NCI-H1105 treated with DMSO at 0.1 percent for 48 hours (cell line): ENCODE data around the gene FAM107B.

Experiments used
- DNase-seq: peaks from one replicate; lab custom pipeline; 2025; lab: John Stamatoyannopoulos, UW

FAM107B gene

GRCh38 chr10:14776546-14776945, 1.8 kb upstream of the FAM107B start:
- no peak for DNase-seq

DNA sequence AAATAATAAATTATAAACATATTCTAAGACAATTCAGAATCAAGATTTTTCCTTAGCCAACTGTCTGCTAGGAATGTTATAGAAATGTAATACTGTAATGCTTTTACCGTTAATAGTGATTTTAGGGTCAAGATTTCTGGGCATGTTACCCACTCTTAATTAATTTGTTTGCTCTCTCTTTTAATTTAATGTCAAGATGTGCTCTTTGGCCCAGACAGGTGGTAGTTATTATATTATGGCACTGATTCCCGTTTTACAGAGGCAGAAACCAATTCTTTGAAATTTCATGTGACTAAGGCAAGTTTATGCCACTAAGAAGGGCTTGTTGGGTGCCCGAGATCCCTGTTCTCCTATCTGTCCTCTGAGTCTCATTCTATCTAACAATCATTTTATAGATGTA, 959 bp upstream of the FAM107B start:
- peak; percentile 21 for DNase-seq

GRCh38 chr10:14774214-14774580, 500 bp downstream of the FAM107B start:
- no peak for DNase-seq

- no peak for DNase-seq
Observed at GRCh38 chr10:14773551-14774213, 1.0 kb downstream of the FAM107B start.

- no peak for DNase-seq
Observed at GRCh38 chr10:14772399-14772798, 2.3 kb downstream of the FAM107B start.

DNA sequence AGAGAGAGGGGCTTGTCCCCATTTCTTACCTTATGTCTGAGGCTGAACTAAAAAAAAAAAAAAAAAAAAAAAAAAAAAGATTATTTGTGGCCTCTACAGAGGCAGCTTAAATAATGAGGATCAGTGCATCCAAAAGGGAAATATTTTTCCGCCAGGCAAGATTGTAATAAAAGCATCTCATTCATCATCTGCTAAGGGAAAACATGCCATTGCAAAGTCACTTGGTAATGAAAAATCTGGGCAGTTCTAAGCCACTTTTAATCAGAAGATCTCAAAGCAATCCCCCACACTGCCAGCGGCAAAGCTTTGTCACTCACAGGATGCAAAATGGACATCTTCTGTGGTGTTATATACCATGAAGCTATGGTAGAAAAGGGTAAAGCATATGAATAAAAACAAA, 3.8 kb downstream of the FAM107B start:
- no peak for DNase-seq

DNA sequence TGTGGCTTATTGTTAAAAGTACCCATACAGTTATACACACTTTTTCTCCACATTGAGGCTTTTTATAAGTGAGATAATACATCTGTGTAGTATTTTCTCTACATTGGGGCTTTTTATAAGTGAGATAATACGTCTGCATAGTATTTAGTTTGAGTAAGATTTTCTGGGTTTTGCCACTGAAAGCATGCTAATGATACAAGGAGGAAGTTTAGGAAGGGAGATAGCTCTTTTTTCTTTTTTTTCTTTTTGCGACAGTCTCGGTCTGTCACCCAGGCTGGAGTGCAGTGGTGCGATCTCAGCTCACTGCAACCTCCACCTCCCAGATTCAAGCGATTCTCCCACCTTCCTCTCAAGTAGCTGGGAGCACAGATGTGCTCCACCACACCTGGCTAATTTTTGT, 13.3 kb downstream of the FAM107B start:
- no peak for DNase-seq

DNA sequence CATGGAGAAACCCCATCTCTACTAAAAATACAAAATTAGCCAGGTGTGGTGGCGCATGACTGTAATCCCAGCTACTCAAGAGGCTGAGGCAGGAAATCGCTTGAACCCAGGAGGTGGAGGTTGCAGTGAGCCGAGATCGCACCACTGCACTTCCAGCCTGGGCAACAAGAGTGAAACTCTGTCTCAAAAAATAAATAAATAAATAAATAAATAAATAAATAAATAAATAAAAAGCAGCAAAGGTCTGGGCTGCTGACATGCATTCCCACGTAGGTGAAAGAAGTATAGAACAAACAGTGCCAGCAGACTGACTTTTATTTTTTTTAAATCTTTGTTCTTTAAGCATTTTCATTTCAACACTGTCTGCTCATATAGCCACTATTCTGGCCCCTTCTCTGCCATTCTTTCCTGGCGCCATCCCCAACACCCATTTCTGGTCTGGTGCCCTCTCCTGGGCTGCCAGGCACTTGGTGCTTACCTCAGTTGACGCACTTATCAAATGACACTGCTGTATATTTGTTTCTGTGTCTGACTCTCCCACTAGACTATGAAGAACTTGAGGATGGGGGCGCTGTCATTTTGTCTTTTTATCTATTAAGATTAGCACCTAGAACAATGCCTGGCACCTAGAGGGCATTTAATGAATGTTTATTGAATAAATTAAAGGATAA, 15.6 kb downstream of the FAM107B start:
- no peak for DNase-seq

GRCh38 chr10:14758451-14758850, 16.2 kb downstream of the FAM107B start:
- no peak for DNase-seq

GRCh38 chr10:14757986-14758385, 16.7 kb downstream of the FAM107B start:
- no peak for DNase-seq

DNA sequence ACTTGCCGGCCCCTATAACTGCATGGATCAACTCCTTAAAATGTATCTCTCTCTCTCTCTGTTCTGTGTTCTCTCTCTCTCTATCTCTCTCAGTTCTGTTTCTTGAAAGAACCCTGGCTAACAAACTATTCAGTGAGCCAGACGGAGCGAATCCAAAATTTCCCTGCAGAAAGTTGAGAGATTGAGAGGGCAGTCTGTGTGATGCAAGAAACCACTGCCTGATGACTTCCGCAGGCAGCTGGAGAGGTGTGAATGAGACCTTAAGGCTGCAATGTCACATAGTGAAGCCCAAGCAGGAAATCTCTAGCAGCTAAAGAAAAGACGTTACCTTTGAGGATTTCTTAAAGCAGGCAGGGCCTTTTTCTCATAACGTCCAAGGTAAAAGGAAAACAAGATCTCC, 17.3 kb downstream of the FAM107B start:
- no peak for DNase-seq

DNA sequence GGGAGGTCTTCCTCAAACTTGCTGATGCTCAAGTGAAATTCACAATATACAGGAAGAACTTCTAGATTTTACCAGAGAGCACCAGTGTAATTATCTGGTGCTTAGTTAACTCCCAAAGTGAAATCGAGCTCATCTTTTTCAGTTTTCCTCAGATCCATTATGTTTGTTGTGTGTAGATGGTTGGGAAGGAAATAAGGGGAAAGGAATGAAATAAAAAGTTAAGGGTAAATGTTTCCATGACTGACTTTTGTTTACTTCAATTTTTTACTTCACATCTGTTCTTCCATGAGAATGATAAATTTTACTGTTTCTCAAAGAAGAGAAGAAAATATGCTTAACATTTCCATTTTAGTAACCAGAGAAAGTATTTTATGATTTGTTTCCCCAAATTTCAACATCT, 21.3 kb downstream of the FAM107B start:
- no peak for DNase-seq

DNA sequence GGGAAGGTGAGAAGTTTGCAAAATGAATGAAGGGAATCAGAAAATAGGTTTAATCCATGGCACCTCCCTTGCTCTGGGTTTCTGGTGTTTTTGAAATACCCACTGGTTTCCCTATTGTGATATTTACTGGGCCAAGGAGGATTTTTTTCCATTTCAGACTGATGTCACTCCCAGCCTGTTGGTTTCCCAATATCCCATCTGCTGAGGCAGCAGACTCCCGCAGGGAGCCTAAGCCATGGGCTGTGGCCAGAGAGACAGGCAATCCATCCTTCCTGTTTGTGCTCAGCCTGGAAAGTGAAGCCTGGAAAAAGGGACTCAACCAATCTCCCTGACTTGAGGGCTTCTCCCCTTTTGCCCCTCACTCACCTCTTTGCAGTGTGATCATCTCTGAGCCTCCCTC, 22.8 kb downstream of the FAM107B start:
- DNase-seq: no peak

GRCh38 chr10:14751014-14751896, 23.4 kb downstream of the FAM107B start:
- DNase-seq: no peak

DNA sequence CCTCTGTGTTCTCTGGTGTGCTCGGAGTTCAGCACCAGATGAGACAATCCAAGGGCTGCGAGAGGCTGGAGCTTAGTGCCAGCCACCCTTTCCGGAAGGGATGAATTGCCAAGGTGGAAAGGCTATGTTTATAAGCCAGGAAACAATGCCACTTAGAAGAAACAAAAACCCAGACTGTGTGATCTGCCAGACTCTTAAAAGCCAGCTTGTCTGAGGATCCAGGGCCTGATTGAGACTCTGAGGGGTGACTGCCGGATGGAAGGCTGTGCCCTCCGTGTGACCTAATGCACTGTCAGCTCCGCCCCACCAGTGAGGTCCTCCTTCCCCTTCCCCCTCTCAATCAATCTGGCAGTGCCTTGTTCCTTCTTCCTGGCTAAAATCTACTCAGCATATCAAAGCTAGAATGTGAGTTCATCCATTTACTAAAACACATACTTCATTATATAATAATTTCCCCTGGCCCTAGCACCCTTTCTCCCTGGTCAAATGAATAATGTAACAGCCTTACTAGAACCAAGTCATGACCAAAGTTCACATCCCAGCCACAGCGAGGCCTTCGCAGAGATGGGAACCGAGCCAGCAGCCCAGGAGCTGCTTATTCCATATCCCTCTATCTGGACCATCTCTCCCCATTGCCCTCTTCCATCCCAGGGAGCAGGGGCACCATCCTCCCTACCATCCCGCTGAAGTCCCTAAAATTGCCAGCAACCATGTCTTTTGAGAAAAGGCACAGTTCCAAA, 25.5 kb downstream of the FAM107B start:
- no peak for DNase-seq

GRCh38 chr10:14748441-14748840, 26.3 kb downstream of the FAM107B start:
- DNase-seq: no peak

DNA sequence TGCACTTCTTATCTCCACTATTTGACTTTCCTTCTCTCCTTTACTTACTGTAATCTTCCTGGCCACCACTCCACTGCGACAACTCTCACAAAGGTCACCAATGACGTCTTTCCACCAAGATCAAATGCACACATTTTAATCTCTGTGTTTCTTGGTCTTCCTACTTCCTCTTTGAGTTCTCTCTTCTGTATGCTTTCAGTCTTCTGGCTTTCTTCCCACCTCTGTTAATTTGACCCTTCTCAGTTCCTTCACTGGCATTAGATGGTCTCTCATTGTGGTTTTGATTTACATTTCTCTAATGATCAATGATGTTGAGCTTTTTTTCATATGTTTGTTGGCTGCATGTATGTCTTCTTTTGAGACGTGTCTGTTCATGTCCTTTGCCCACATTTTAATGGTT, 31.9 kb downstream of the FAM107B start:
- no peak for DNase-seq

DNA sequence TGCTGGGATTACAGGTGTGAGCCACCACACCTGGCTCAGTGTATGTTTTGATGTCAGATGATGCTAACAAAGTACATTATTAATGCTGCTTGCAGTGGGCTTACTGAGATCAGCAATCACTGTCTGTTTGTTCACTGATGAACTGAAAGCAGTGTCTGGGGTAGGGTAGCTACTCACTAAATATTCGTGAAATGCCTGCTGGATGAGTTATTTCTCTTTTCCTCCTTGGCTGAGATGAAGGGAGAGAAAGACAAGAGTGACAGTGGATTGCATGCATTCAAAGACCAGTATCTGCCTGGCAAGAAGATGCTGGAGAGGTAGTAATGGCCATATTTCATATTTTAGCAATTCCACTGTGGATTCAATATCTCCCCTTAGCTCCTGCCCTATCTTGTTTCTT, 32.3 kb downstream of the FAM107B start:
- no peak for DNase-seq

DNA sequence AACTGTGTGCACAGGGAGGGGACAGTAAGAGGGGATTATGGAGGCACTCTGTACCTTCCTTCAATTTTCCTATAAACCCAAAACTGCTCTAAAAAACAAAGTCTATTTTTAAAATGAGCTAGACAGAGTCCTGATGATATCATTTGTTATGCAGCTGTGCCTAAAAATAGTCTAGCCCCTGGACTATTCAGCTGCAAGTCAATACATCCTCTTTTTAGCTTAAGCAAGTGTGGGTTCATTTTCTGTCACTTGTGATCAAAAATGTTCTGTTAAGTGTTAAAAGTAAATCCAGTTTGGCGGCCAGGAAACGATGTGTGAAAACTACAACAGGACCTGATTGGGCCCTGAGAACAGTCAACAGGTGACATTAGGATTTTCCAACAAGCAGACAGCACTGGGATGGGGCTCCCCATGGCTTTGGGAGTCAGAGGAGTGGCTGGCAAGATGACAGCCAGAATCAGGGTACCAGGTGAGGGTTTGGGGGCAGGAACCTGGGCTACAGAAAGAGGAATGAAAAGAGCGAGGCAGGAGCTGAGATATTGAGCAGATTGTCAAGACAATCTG, 33.9 kb downstream of the FAM107B start:
- no peak for DNase-seq

- no peak for DNase-seq
Observed at GRCh38 chr10:14737808-14738545, 36.7 kb downstream of the FAM107B start.

GRCh38 chr10:14736600-14737081, 38.1 kb downstream of the FAM107B start:
- DNase-seq: no peak
